HG02981 (cell line): ENCODE data around the gene FAHD2A.
"Not testable (repeated sequence)": the region's sequence is repeated elsewhere in the genome, so short reads cannot be mapped to it uniquely, and the experiment has no call there.

ENCODE experiments used
- ATAC-seq: cut with Tn5 transposase; IDR thresholded peaks from one replicate; pipeline ENCODE4 v1.9.1; 2021; ENCODE audit warnings: mild to moderate bottlenecking, moderate library complexity; ENCODE audit not compliant: unreplicated experiment

The FAHD2A gene

GRCh38 chr2:95433373-95433772, 30.9 kb downstream of the FAHD2A start:
- not testable (repeated sequence) for ATAC-seq

GRCh38 chr2:95433973-95434372, 31.5 kb downstream of the FAHD2A start:
- ATAC-seq, result not testable (repeated sequence)

DNA sequence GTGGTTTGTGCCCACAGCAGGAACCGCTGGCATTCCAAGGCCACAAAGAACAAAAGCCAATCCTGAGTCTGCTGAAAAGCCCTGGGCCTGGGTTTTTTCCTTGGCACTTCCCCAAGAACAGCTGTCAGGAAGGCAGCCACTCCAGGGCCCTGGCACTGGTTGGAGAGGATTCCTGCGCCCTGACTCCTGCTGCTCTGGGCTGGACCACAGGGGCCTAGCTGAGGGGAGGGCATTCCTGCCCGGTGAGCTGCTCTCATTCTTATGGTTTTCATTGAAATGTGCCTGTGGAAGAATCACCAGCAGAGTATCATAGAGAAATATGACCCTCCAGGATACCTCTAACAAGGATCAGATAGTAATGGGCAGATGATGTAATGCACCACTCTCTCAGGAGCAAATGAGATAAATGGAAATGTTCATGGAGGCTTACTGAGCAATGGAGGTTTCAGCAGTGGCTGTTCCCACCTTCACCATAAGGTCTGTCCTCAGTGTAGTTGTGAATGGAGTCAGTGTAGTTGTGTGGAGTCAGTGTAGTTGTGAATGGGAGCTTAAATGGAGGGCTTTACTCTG, 32.1 kb downstream of the FAHD2A start:
- ATAC-seq, result not testable (repeated sequence)

DNA sequence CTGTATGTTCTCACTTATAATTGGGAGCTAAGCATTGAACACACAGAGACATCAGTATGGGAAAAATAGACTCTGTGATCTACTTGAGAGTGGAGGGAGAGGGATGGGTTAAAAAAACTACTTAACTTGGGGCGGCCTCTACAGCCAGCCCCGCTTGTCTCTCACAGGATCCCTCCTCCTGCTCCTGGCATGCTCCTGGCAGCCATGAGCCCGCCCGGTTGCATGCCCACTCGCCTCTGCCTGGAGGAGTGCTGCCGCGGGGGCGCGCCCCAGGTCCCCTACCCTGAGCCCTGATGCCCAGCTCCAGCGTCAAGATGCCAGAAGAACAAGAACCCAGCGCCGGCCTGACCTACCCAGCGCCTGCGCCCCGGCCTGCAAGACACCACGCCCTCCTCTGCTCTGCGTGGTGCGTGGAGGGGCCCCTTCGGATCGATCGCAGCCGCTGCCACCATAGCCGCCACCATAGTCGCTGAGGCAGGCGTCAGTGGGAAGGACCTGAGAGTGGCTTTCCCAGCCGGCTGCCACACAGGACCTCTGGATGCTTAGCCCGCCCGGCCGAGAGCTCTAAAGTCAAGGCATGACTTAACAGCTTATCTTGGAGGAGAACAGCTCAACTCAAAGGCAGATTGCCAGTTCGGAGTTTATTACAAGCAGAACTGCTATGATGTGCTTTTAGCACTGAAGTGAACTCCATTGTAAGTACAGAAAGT, 32.8 kb downstream of the FAHD2A start:
- ATAC-seq, result not testable (repeated sequence)

- not testable (repeated sequence) for ATAC-seq
Observed at GRCh38 chr2:95435872-95436209, 33.3 kb downstream of the FAHD2A start.

GRCh38 chr2:95442474-95443099, 40.1 kb downstream of the FAHD2A start:
- ATAC-seq, result not testable (repeated sequence)

GRCh38 chr2:95445317-95445716, 42.8 kb downstream of the FAHD2A start:
- ATAC-seq, result not testable (repeated sequence)

DNA sequence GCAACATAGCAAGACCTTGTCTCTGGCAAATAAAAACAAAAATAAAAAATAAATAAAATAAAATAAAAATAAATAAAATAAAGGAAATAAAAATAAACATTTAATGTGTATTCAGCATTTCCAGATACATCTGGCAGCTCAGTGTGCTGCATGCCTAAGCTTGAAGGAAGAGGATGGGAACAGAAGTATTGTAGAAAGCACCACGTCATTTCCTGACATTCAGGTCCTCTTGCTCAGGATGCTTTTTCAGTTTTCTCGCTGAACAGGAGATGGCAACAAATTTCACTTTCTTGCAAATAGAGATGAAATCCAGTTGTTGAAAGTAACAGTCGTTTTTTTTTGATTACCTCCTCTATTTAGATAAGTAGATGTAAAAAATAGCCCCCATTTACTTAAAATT, 60.8 kb downstream of the FAHD2A start:
- ATAC-seq, result not testable (repeated sequence)
